HEK293 (cell line): ENCODE data around the gene ZSWIM6.

Source experiments
- CTCF ChIP-seq: fragments of 450-650 bp; formaldehyde crosslinking; IDR thresholded peaks from 2 replicates; pipeline ENCODE4 v1.5.1; 2016; ENCODE audit warnings: missing biosample characterization, missing genetic modification characterization
- ZNF223 ChIP-seq: fragments of 450-650 bp; formaldehyde crosslinking; IDR thresholded peaks from 2 replicates; pipeline ENCODE4 v1.5.1; 2016; ENCODE audit warnings: missing biosample characterization, missing genetic modification characterization
- ZNF239 ChIP-seq: fragments of 450-650 bp; formaldehyde crosslinking; IDR thresholded peaks from 2 replicates; pipeline ENCODE4 v1.5.1; 2016; ENCODE audit warnings: missing biosample characterization, missing genetic modification characterization

- no peak for TF ChIP-seq ZNF239 (tag by site-specific recombination)
- no peak for TF ChIP-seq CTCF (tag by site-specific recombination)
- no peak for TF ChIP-seq ZNF223 (tag by site-specific recombination)
These were observed 42.8 kb upstream of the ZSWIM6 start for GRCh38 chr5:61289241-61289640.
